HepG2 (cell line): ENCODE data around the gene RBM12. TPM values are rescaled to one million over a fixed set of nuclear protein-coding genes. Genes with fewer than 3 reads are reported as not detected.
A peak's percentile ranks its signal among the peaks of the same experiment; 100 is the strongest.

Source experiments
- EP300 ChIP-seq, 3 experiments: sonication (generic) in 1 of 3; formaldehyde crosslinking in 1 of 3; IDR thresholded peaks; 2 replicates each; pipeline versions ENCODE4 v1.5.1 to v1.6.1; 2011 to 2020; ENCODE audit warnings: low read depth in 2 of 3, low read length in 2 of 3, borderline replicate concordance in 1 of 3, improper control_type of control experiment in 1 of 3, mild to moderate bottlenecking in 1 of 3, missing genetic modification reagents in 1 of 3, moderate library complexity in 1 of 3
- FOXK2 ChIP-seq: fragments of 450-650 bp; IDR thresholded peaks from 2 replicates; pipeline ENCODE4 v1.6.1; 2016
- HNRNPL ChIP-seq: fragments of 200-400 bp; formaldehyde crosslinking; IDR thresholded peaks from 2 replicates; pipeline ENCODE4 v1.6.1; 2017; ENCODE audit warnings: mild to moderate bottlenecking, low read depth, low read length
- IKZF1 ChIP-seq: fragments of 450-650 bp; IDR thresholded peaks from 2 replicates; pipeline ENCODE4 v1.7.1; 2016
- JUNB ChIP-seq: sonication (generic); formaldehyde crosslinking; IDR thresholded peaks from 2 replicates; pipeline ENCODE4 v1.8.0; 2022; ENCODE audit warnings: missing genetic modification reagents, mild to moderate bottlenecking, borderline replicate concordance
- KDM3A ChIP-seq: IDR thresholded peaks from 2 replicates; pipeline ENCODE4 v1.6.1; 2018; ENCODE audit warnings: low read depth, missing compliant biosample characterization
- KLF16 ChIP-seq, 2 experiments: sonication (generic) in 1 of 2; formaldehyde crosslinking in 1 of 2; IDR thresholded peaks; 2 replicates each; pipeline versions ENCODE4 v1.6.1 to v1.8.0; 2016 to 2023; ENCODE audit warnings: missing genetic modification reagents in 2 of 2, missing compliant biosample characterization in 1 of 2
- MED1 ChIP-seq: sonication (generic); formaldehyde crosslinking; IDR thresholded peaks from 2 replicates; pipeline ENCODE4 v1.4.0; 2020; ENCODE audit warnings: missing genetic modification reagents
- NCOA1 ChIP-seq: sonication (generic); formaldehyde crosslinking; IDR thresholded peaks from 2 replicates; pipeline ENCODE4 v1.9.0; 2021; ENCODE audit warnings: missing genetic modification reagents
- NFE2 ChIP-seq: sonication (generic); formaldehyde crosslinking; IDR thresholded peaks from 2 replicates; pipeline ENCODE4 v1.4.0; 2020; ENCODE audit warnings: missing genetic modification reagents
- SP1 ChIP-seq, 2 experiments: fragments of 450-650 bp in 1 of 2; sonication (generic) in 1 of 2; formaldehyde crosslinking in 1 of 2; IDR thresholded peaks; 2 replicates each; pipeline versions ENCODE4 v1.4.0 to v1.6.1; 2016 to 2020; ENCODE audit warnings: missing genetic modification reagents in 1 of 2
- YEATS4 ChIP-seq: sonication (generic); formaldehyde crosslinking; IDR thresholded peaks from 2 replicates; pipeline ENCODE4 v1.4.0; 2020; ENCODE audit warnings: missing genetic modification reagents, borderline replicate concordance
- ZNF572 ChIP-seq: sonication (generic); formaldehyde crosslinking; IDR thresholded peaks from 2 replicates; pipeline ENCODE4 v1.5.1; 2020; ENCODE audit warnings: mild to moderate bottlenecking, missing genetic modification reagents
- ZNF773 ChIP-seq: sonication (generic); formaldehyde crosslinking; IDR thresholded peaks from 2 replicates; pipeline ENCODE4 v1.4.0; 2020; ENCODE audit warnings: missing genetic modification reagents, borderline replicate concordance
- polyA plus RNA-seq, 8 experiments: library from polyadenylated mRNA; depleted of rRNA in 3 of 8; stranded (reverse) in 7 of 8; unstranded in 1 of 8; fragments of >200 nt; fragmentation: Illumina TruSeq in 4 of 8; extraction: Trizol in 4 of 8; gene quantifications; 2 replicates each; pipeline versions ENCODE4 v1.2.1 to v1.2.3, GENCODE V29; 2011 to 2016; ENCODE audit warnings: low read depth in 4 of 8, missing spikeins in 1 of 8, mixed read lengths in 1 of 8; ENCODE audit not compliant: insufficient read depth in 1 of 8
- total RNA-seq, 5 experiments: library from RNA; depleted of rRNA; stranded (reverse); fragments of >200 nt; fragmentation: Illumina TruSeq; extraction: Trizol; gene quantifications; 2 replicates each; pipeline ENCODE4 v1.2.3, GENCODE V29; 2016; ENCODE audit warnings: low read depth in 1 of 5
- TF ChIP-seq, protein P1 (sequence below): sonication (generic); formaldehyde crosslinking; conservative IDR thresholded peaks from 2 replicates; pipeline ENCODE4 v1.8.1; 2023; ENCODE audit warnings: missing genetic modification reagents
- TF ChIP-seq, protein P2 (sequence below): sonication (generic); formaldehyde crosslinking; IDR thresholded peaks from 2 replicates; pipeline ENCODE4 v1.5.1; 2020; ENCODE audit warnings: missing genetic modification reagents, mild to moderate bottlenecking, borderline replicate concordance
- TF ChIP-seq, protein P3 (sequence below): sonication (generic); formaldehyde crosslinking; IDR thresholded peaks from 2 replicates; pipeline ENCODE4 v1.8.0; 2022; ENCODE audit warnings: missing genetic modification reagents, mild to moderate bottlenecking, moderate library complexity, borderline replicate concordance
- TF ChIP-seq, protein P4 (sequence below): IDR thresholded peaks from 2 replicates; pipeline ENCODE4 v1.6.1; 2012; ENCODE audit warnings: inconsistent platforms
- TF ChIP-seq, protein P5 (sequence below): sonication (generic); formaldehyde crosslinking; IDR thresholded peaks from 2 replicates; pipeline ENCODE4 v1.5.0; 2020; ENCODE audit warnings: missing genetic modification reagents

Gene RBM12
- total and polyA plus RNA-seq, 2 of the 13 experiments (the other 11 are each of a cell fraction or from before 2014, with no cell fraction given), result 97.9 to 104 TPM

DNA sequence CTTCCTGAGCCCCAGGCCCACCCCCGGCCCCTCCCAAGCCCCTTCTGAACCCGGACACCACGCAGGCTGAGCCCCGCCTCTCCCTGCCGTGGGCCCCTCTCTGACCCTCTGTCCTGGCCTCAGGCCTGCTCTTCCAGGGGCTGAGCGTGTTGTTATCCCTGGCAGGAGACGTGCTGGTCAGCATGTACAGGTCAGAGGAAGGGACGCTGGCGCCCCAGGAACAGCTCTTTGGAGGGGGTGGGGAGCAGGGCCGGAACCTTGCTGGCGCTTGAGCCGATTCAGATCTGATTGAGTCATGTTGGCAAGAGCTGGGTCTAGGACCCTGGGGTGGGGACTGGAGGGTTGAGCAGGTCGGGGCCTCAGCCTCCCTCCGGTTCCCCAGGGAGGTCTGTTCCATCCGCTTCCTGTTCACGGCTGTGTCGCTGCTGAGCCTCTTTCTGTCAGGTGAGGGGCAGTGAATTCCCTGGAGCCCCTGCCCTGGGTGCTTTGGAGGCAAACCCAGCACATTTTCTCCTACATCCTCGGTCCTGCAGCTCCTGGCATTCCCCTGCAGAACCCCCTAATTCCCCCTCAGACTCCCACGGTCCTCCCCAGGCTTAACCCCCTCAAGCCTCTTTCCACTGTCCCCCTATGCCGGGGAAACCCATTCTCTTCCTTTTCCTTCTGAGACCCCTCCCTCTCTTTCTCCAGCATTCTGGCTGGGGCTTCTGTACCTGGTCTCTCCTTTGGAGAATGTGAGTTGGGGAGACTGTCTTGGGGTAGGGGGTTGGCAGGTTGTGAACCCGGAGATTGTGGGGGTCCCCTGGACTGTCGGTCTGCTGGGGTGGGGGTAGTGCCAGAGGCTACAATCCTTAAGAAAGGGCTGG, 47.1 kb downstream of the RBM12 start (continued):
- no peak for TF ChIP-seq FOXK2
- no peak for TF ChIP-seq ZNF773
- TF ChIP-seq, protein P1, sequence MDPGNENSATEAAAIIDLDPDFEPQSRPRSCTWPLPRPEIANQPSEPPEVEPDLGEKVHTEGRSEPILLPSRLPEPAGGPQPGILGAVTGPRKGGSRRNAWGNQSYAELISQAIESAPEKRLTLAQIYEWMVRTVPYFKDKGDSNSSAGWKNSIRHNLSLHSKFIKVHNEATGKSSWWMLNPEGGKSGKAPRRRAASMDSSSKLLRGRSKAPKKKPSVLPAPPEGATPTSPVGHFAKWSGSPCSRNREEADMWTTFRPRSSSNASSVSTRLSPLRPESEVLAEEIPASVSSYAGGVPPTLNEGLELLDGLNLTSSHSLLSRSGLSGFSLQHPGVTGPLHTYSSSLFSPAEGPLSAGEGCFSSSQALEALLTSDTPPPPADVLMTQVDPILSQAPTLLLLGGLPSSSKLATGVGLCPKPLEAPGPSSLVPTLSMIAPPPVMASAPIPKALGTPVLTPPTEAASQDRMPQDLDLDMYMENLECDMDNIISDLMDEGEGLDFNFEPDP, result no peak
- TF ChIP-seq, protein P2, sequence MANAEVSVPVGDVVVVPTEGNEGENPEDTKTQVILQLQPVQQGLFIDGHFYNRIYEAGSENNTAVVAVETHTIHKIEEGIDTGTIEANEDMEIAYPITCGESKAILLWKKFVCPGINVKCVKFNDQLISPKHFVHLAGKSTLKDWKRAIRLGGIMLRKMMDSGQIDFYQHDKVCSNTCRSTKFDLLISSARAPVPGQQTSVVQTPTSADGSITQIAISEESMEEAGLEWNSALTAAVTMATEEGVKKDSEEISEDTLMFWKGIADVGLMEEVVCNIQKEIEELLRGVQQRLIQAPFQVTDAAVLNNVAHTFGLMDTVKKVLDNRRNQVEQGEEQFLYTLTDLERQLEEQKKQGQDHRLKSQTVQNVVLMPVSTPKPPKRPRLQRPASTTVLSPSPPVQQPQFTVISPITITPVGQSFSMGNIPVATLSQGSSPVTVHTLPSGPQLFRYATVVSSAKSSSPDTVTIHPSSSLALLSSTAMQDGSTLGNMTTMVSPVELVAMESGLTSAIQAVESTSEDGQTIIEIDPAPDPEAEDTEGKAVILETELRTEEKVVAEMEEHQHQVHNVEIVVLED (CRISPR knock-in tag), result no peak
- TF ChIP-seq, protein P3, sequence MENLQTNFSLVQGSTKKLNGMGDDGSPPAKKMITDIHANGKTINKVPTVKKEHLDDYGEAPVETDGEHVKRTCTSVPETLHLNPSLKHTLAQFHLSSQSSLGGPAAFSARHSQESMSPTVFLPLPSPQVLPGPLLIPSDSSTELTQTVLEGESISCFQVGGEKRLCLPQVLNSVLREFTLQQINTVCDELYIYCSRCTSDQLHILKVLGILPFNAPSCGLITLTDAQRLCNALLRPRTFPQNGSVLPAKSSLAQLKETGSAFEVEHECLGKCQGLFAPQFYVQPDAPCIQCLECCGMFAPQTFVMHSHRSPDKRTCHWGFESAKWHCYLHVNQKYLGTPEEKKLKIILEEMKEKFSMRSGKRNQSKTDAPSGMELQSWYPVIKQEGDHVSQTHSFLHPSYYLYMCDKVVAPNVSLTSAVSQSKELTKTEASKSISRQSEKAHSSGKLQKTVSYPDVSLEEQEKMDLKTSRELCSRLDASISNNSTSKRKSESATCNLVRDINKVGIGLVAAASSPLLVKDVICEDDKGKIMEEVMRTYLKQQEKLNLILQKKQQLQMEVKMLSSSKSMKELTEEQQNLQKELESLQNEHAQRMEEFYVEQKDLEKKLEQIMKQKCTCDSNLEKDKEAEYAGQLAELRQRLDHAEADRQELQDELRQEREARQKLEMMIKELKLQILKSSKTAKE (CRISPR knock-in tag), result peak; percentile 70; the same call in 1 of the 2 replicates
- no peak; the same call in 1 of the 2 replicates for TF ChIP-seq HNRNPL
- TF ChIP-seq SP1 (IDR thresholded peaks at IDR 0.05), result no peak
- peak; percentile 43 for TF ChIP-seq SP1 (CRISPR knock-in tag; IDR thresholded peaks at IDR 0.05)
- TF ChIP-seq, protein P4, sequence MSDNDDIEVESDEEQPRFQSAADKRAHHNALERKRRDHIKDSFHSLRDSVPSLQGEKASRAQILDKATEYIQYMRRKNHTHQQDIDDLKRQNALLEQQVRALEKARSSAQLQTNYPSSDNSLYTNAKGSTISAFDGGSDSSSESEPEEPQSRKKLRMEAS, result peak; percentile 67; the same call in 1 of the 2 replicates
- peak; percentile 83; the same call in 1 of the 2 replicates for TF ChIP-seq KDM3A (CRISPR knock-in tag)
- TF ChIP-seq, protein P5, sequence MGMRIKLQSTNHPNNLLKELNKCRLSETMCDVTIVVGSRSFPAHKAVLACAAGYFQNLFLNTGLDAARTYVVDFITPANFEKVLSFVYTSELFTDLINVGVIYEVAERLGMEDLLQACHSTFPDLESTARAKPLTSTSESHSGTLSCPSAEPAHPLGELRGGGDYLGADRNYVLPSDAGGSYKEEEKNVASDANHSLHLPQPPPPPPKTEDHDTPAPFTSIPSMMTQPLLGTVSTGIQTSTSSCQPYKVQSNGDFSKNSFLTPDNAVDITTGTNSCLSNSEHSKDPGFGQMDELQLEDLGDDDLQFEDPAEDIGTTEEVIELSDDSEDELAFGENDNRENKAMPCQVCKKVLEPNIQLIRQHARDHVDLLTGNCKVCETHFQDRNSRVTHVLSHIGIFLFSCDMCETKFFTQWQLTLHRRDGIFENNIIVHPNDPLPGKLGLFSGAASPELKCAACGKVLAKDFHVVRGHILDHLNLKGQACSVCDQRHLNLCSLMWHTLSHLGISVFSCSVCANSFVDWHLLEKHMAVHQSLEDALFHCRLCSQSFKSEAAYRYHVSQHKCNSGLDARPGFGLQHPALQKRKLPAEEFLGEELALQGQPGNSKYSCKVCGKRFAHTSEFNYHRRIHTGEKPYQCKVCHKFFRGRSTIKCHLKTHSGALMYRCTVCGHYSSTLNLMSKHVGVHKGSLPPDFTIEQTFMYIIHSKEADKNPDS (CRISPR knock-in tag), result 0 out of 2 replicates have a peak, but pooled peaks have one; percentile 13
- peak; percentile 29; the same call in 1 of the 2 replicates for TF ChIP-seq YEATS4
- 0 out of 2 replicates have a peak, but pooled peaks have one; percentile 9 for TF ChIP-seq NFE2
- TF ChIP-seq ZNF572 (CRISPR knock-in tag), result no peak
- no peak for TF ChIP-seq NCOA1 (CRISPR knock-in tag)
- no peak for TF ChIP-seq IKZF1
- TF ChIP-seq MED1 (CRISPR knock-in tag), result peak; percentile 91
- no peak for TF ChIP-seq JUNB (CRISPR knock-in tag)
- TF ChIP-seq KLF16 (CRISPR knock-in tag; IDR thresholded peaks at IDR 0.05), result peak in 1 of 2 experiments; percentile 62; a peak in 1 of 4 replicates
- peak in 1 of 2 experiments; percentile 31; a peak in 1 of 4 replicates for TF ChIP-seq EP300 (IDR thresholded peaks at IDR 0.05; ENCODE audit: low read depth in 2 of 2, low read length in 2 of 2)
- no peak; the same call in 1 of the 2 replicates for TF ChIP-seq EP300 (CRISPR knock-in tag; IDR thresholded peaks at IDR 0.05; ENCODE audit: borderline replicate concordance)
